Upper lobe of left lung (tissue), 6 donors: Measurements from ENCODE around the gene ATP2A1. TPM values are rescaled to one million over a fixed set of nuclear protein-coding genes. Genes with fewer than 3 reads are reported as not detected.

Source experiments
- ATAC-seq, 2 donors: fragments of 200-7000 bp; cut with Tn5 transposase; one replicate each; pipeline ENCODE4 v1.9.1; 2022; ENCODE audit warnings: mild to moderate bottlenecking in 2 of 2, moderate library complexity in 2 of 2; ENCODE audit not compliant: low FRiP score in 2 of 2
- DNase-seq, 2 donors: peaks; one replicate each; pipeline ENCODE4 v3.0.0-alpha.2; 2019 to 2020
- H3K27ac ChIP-seq, 4 donors: fragments of 200-600 bp; sonication (generic); one replicate each; pipeline ENCODE4 v1.5.1; 2016 to 2019
- H3K27me3 ChIP-seq, 4 donors: fragments of 200-600 bp; sonication (generic); one replicate each; pipeline ENCODE4 v1.5.1; 2017 to 2019
- H3K36me3 ChIP-seq, 4 donors: fragments of 200-600 bp; sonication (generic); one replicate each; pipeline ENCODE4 v1.5.1; 2016 to 2019
- H3K4me1 ChIP-seq, 4 donors: fragments of 200-600 bp; sonication (generic); one replicate each; pipeline ENCODE4 v1.5.1; 2018 to 2019
- H3K4me3 ChIP-seq, 4 donors: fragments of 200-600 bp; sonication (generic); one replicate each; pipeline ENCODE4 v1.5.1; 2017 to 2019; ENCODE audit warnings: mild to moderate bottlenecking in 2 of 4, moderate library complexity in 1 of 4
- H3K9me3 ChIP-seq, 4 donors: fragments of 200-600 bp; sonication (generic); one replicate each; pipeline ENCODE4 v1.5.1; 2018 to 2019
- CTCF ChIP-seq, 6 experiments: fragments of 450-650 bp in 4 of 6; fragments of 200-600 bp in 2 of 6; sonication (generic) in 2 of 6; IDR thresholded peaks; one replicate each; pipeline ENCODE4 v1.5.1; 2016 to 2019; ENCODE audit warnings: antibody characterized with exemption in 6 of 6
- EP300 ChIP-seq, 4 donors: sonication (generic); formaldehyde crosslinking; IDR thresholded peaks; one replicate each; pipeline ENCODE4 v1.5.1; 2017; ENCODE audit warnings: antibody characterized with exemption in 4 of 4, control low read depth in 2 of 4
- POLR2A ChIP-seq, 4 donors: fragments of 450-650 bp; IDR thresholded peaks; one replicate each; pipeline ENCODE4 v1.5.1; 2016 to 2017; ENCODE audit warnings: antibody characterized with exemption in 4 of 4, mild to moderate bottlenecking in 2 of 4
- POLR2AphosphoS5 ChIP-seq, 2 donors: sonication (generic); formaldehyde crosslinking; IDR thresholded peaks; one replicate each; pipeline ENCODE4 v1.5.1; 2017; ENCODE audit warnings: antibody characterized with exemption in 2 of 2
- WGBS, 2 donors: methylation state at CpG; one replicate each; pipeline ENCODE4 v1.1.5; 2017 to 2018; 5-methylcytosine and 5-hydroxymethylcytosine counted together
- total RNA-seq, 6 donors: library from RNA; depleted of rRNA in 4 of 6; stranded (reverse); fragments of >200 nt in 4 of 6; gene quantifications; one replicate each; pipeline versions ENCODE4 v1.1.0 to v1.2.1, GENCODE V29; 2016 to 2021
- donor health status: DM: no; HTN: no; CAD: no; lungs with moderate emphysema.
- donor health status: DM: no; HTN: yes; CAD: no; lungs with severe emphysema.

Gene ATP2A1
- total RNA-seq, 6 donors from 2014 or later = 0.15 to 4.2 (median 0.57) TPM

GRCh38 chr16:28891964-28892890 is 13.9 kb downstream of the ATP2A1 start:
- no peak overlapping the region for H3K4me3 ChIP-seq
- DNase-seq (no peak), ATAC-seq (no peak)
- WGBS, 2 donors = 64 to 68% methylated on average over 14 of the region's 14 CpGs
- H3K4me1 ChIP-seq = no peaks in the 10 kb centered on the region
- H3K9me3 ChIP-seq = no peaks in the 10 kb centered on the region
- no peaks in the 10 kb centered on the region for H3K36me3 ChIP-seq
- TF ChIP-seq EP300 (IDR thresholded peaks at IDR 0.05) (no peak), CTCF (IDR thresholded peaks at IDR 0.05) (no peak), POLR2AphosphoS5 (IDR thresholded peaks at IDR 0.05) (no peak), POLR2A (IDR thresholded peaks at IDR 0.05) (no peak)
- H3K27ac ChIP-seq = no peak overlapping the region
- no peaks in the 10 kb centered on the region for H3K27me3 ChIP-seq

GRCh38 chr16:28893291-28893690 is 15.0 kb downstream of the ATP2A1 start:
- ATAC-seq (no peak), DNase-seq (no peak)
- H3K4me1 ChIP-seq = no peaks in the 10 kb centered on the region
- no peak overlapping the region for H3K27ac ChIP-seq
- 94% methylated on average over 4 of the region's 4 CpGs for WGBS, 2 donors
- H3K9me3 ChIP-seq = no peaks in the 10 kb centered on the region
- no peak overlapping the region for H3K4me3 ChIP-seq
- H3K27me3 ChIP-seq = no peaks in the 10 kb centered on the region
- H3K36me3 ChIP-seq = no peaks in the 10 kb centered on the region
- TF ChIP-seq POLR2A (IDR thresholded peaks at IDR 0.05) (no peak), CTCF (IDR thresholded peaks at IDR 0.05) (no peak), POLR2AphosphoS5 (IDR thresholded peaks at IDR 0.05) (no peak), EP300 (IDR thresholded peaks at IDR 0.05) (no peak)

- Histone ChIP-seq H3K36me3 (no peaks in the 10 kb centered on the region), H3K4me1 (no peaks in the 10 kb centered on the region), H3K9me3 (no peaks in the 10 kb centered on the region), H3K27ac (no peak overlapping the region), H3K4me3 (no peak overlapping the region), H3K27me3 (no peaks in the 10 kb centered on the region)
- WGBS, 2 donors = 89 to 93% methylated on average over 4 of the region's 4 CpGs
- TF ChIP-seq POLR2A (IDR thresholded peaks at IDR 0.05) (no peak), EP300 (IDR thresholded peaks at IDR 0.05) (no peak), POLR2AphosphoS5 (IDR thresholded peaks at IDR 0.05) (no peak), CTCF (IDR thresholded peaks at IDR 0.05) (no peak)
- ATAC-seq = no peak
- DNase-seq = no peak
Measured at GRCh38 chr16:28895609-28896008, 17.3 kb downstream of the ATP2A1 start.

GRCh38 chr16:28897826-28898225 is 19.5 kb downstream of the ATP2A1 start:
- no peaks in the 10 kb centered on the region for H3K4me1 ChIP-seq
- 91 to 93% methylated on average over 4 of the region's 4 CpGs for WGBS, 2 donors
- ATAC-seq = no peak
- no peaks in the 10 kb centered on the region for H3K9me3 ChIP-seq
- H3K27ac ChIP-seq = no peak overlapping the region
- DNase-seq = no peak
- no peak overlapping the region for H3K4me3 ChIP-seq
- H3K27me3 ChIP-seq = no peaks in the 10 kb centered on the region
- no peaks in the 10 kb centered on the region for H3K36me3 ChIP-seq
- TF ChIP-seq CTCF (IDR thresholded peaks at IDR 0.05) (no peak), EP300 (IDR thresholded peaks at IDR 0.05) (no peak), POLR2A (IDR thresholded peaks at IDR 0.05) (no peak), POLR2AphosphoS5 (IDR thresholded peaks at IDR 0.05) (no peak)

GRCh38 chr16:28898266-28898665 is 20.0 kb downstream of the ATP2A1 start:
- Histone ChIP-seq H3K9me3 (no peaks in the 10 kb centered on the region), H3K27ac (no peak overlapping the region), H3K27me3 (no peaks in the 10 kb centered on the region), H3K4me3 (no peak overlapping the region), H3K36me3 (no peaks in the 10 kb centered on the region), H3K4me1 (no peaks in the 10 kb centered on the region)
- 83 to 85% methylated on average over 9 to 13 of the region's 15 CpGs for WGBS, 2 donors
- DNase-seq (no peak), ATAC-seq (no peak)
- TF ChIP-seq POLR2AphosphoS5 (IDR thresholded peaks at IDR 0.05) (no peak), EP300 (IDR thresholded peaks at IDR 0.05) (no peak), CTCF (IDR thresholded peaks at IDR 0.05) (no peak), POLR2A (IDR thresholded peaks at IDR 0.05) (no peak)
